WTC11 (cell line): ENCODE measurements around the gene AMBRA1.

Experiments used
- ETV6 ChIP-seq: sonication (generic); formaldehyde crosslinking; IDR thresholded peaks from 2 replicates; pipeline ENCODE4 v1.8.1; 2022; ENCODE audit warnings: mild to moderate bottlenecking, missing genetic modification reagents
- GRHL2 ChIP-seq: fragments of 250-450 bp; sonication (Bioruptor Pico); IDR thresholded peaks from 2 replicates; pipeline ENCODE4 v1.8.0; 2022; ENCODE audit warnings: mild to moderate bottlenecking, moderate library complexity; ENCODE audit not compliant: insufficient replicate concordance, severe bottlenecking
- NFE2L1 ChIP-seq: sonication (generic); formaldehyde crosslinking; IDR thresholded peaks from 2 replicates; pipeline ENCODE4 v1.8.1; 2023; ENCODE audit warnings: missing genetic modification reagents
- NR2C2 ChIP-seq: sonication (generic); formaldehyde crosslinking; IDR thresholded peaks from 2 replicates; pipeline ENCODE4 v1.8.0; 2022; ENCODE audit warnings: mild to moderate bottlenecking, missing genetic modification reagents
- SP1 ChIP-seq: sonication (generic); formaldehyde crosslinking; conservative IDR thresholded peaks from 2 replicates; pipeline ENCODE4 v1.8.1; 2022; ENCODE audit warnings: missing genetic modification reagents
- ZNF416 ChIP-seq: fragments of 250-450 bp; sonication (Bioruptor Pico); IDR thresholded peaks from 2 replicates; pipeline ENCODE4 v1.9.0; 2021; ENCODE audit warnings: mild to moderate bottlenecking, inconsistent platforms
- TF ChIP-seq, protein P1 (sequence below): fragments of 200-600 bp; IDR thresholded peaks from 2 replicates; pipeline ENCODE4 v1.8.0; 2022; ENCODE audit warnings: antibody characterized with exemption
- TF ChIP-seq, protein P2 (sequence below): sonication (generic); formaldehyde crosslinking; IDR thresholded peaks from 2 replicates; pipeline ENCODE4 v1.8.0; 2022; ENCODE audit warnings: mild to moderate bottlenecking, missing genetic modification reagents
- TF ChIP-seq, protein P3 (sequence below): sonication (generic); formaldehyde crosslinking; IDR thresholded peaks from 2 replicates; pipeline ENCODE4 v1.8.1; 2023; ENCODE audit warnings: mild to moderate bottlenecking, missing genetic modification reagents, moderate library complexity

DNA sequence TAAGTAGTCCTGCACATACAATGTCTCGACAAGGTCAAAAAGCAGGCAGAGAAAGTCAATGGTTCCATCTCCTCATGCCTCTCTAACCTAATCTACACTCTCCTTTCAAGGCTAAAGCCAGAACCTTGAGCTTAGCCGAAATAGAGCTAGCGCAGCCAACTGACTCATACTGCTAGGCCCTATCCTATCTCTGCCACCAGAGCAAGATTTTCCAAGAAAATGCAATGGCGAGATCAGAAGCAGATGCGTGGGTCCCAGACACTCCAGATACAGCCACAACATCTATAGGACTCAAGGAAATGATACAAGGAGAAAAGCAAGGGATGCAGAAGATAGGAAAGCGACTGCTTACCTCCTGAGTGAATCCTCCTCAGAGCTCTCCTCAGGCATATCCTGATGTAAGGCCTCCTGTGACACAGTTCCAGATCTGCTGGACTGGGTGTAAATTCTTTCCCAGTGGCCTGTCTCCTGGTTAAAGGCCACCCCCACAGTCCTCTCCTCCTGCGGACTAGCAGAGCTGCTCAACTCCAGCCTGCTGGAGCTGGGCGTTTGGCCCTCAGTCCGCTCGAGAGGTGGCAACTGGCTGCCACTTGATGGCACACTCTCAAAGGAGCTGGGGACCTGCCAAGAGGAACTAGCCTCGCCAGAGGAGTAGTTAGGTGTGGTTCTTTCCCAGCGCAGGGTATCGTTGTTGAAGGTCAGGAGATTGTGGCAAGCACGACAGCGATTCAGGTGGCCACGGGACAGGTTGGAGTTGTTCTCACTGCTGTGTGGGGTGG is 52.0 kb downstream of the AMBRA1 start:
- TF ChIP-seq, protein P1, sequence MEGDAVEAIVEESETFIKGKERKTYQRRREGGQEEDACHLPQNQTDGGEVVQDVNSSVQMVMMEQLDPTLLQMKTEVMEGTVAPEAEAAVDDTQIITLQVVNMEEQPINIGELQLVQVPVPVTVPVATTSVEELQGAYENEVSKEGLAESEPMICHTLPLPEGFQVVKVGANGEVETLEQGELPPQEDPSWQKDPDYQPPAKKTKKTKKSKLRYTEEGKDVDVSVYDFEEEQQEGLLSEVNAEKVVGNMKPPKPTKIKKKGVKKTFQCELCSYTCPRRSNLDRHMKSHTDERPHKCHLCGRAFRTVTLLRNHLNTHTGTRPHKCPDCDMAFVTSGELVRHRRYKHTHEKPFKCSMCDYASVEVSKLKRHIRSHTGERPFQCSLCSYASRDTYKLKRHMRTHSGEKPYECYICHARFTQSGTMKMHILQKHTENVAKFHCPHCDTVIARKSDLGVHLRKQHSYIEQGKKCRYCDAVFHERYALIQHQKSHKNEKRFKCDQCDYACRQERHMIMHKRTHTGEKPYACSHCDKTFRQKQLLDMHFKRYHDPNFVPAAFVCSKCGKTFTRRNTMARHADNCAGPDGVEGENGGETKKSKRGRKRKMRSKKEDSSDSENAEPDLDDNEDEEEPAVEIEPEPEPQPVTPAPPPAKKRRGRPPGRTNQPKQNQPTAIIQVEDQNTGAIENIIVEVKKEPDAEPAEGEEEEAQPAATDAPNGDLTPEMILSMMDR: no peak
- TF ChIP-seq, protein P2, sequence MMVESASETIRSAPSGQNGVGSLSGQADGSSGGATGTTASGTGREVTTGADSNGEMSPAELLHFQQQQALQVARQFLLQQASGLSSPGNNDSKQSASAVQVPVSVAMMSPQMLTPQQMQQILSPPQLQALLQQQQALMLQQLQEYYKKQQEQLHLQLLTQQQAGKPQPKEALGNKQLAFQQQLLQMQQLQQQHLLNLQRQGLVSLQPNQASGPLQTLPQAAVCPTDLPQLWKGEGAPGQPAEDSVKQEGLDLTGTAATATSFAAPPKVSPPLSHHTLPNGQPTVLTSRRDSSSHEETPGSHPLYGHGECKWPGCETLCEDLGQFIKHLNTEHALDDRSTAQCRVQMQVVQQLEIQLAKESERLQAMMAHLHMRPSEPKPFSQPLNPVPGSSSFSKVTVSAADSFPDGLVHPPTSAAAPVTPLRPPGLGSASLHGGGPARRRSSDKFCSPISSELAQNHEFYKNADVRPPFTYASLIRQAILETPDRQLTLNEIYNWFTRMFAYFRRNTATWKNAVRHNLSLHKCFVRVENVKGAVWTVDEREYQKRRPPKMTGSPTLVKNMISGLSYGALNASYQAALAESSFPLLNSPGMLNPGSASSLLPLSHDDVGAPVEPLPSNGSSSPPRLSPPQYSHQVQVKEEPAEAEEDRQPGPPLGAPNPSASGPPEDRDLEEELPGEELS: no peak
- TF ChIP-seq, protein P3, sequence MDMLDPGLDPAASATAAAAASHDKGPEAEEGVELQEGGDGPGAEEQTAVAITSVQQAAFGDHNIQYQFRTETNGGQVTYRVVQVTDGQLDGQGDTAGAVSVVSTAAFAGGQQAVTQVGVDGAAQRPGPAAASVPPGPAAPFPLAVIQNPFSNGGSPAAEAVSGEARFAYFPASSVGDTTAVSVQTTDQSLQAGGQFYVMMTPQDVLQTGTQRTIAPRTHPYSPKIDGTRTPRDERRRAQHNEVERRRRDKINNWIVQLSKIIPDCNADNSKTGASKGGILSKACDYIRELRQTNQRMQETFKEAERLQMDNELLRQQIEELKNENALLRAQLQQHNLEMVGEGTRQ (CRISPR knock-in tag): no peak
- TF ChIP-seq GRHL2 (CRISPR knock-in tag) (no peak), ZNF416 (CRISPR knock-in tag) (no peak), NFE2L1 (CRISPR knock-in tag) (no peak), SP1 (CRISPR knock-in tag) (no peak), NR2C2 (CRISPR knock-in tag) (no peak), ETV6 (CRISPR knock-in tag) (no peak)
